Non-pigmented ciliary epithelial cell (primary cell): ENCODE results near the gene LAMA5.

Source experiments
- DNase-seq: peaks from one replicate; pipeline ENCODE4 v3.0.0-alpha.2; 2010; ENCODE audit warnings: low read depth

Gene LAMA5

DNA sequence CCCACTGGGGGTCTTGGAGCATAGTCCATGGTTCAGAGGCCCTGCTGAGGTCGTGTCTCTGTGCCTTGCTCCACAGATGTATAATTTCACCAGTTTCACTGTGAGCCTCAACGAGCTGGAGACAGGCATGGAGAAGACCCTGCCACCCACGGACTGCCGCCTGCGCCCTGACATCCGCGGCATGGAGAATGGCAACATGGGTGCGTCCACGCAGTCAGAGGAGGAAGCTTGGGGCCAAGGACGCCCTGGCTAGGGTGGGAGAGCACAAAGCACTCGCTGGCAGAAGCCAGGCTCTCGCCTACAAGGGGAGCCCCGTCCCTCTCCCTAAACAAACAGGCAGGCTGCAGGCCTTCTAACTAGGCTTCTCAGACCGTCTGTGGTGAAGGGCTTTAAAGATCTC lies 78.0 kb downstream of the LAMA5 start:
- DNase-seq: no peak

DNA sequence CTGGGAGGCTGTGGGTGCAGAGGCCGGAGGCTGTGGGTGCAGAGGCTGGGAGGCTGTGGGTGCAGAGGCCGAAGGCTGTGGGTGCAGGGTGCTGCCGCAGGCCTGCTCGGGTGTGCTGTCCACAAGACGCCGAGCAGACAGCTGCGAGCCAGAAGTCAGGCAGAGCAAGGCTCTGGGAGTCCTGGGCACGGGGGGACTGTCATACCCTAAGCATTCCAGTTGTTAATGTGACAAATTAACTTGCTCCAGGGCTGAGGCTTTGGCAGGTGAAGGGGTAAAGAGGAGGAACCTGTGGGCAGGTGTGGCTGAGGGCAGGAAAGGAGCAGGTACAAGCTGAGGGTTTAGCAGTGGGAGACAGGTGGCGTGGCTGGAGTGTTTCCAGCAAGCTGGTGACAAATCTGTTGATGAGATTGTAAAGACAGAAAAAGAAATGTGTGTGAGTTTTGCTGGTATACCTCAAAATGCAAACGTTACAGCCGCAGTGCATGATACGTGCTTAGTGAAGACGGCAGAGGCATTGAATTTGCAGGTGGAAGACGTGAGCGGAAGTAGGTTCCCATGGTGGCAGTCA lies 78.5 kb downstream of the LAMA5 start:
- no peak for DNase-seq

- DNase-seq: no peak
These were observed 79.2 kb downstream of the LAMA5 start for GRCh38 chr20:62287759-62288534.

DNA sequence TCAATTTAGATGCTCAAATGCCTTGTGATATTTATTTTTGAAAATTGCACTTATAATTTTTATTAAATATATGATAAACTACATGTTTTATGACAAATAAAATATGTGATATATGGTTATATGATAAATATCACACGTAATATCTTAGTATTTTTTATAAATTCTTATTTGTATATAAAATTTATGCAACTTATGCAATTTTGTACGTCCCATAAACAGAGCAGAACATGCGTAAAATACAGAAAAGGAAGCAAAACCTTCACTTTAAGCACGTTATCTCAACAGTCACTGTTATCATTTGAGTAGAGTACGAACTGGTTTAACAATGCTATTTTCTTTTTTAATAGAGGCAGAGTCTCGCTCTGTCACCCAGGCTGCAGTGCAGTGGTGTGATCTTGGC lies 80.0 kb downstream of the LAMA5 start:
- no peak for DNase-seq

DNA sequence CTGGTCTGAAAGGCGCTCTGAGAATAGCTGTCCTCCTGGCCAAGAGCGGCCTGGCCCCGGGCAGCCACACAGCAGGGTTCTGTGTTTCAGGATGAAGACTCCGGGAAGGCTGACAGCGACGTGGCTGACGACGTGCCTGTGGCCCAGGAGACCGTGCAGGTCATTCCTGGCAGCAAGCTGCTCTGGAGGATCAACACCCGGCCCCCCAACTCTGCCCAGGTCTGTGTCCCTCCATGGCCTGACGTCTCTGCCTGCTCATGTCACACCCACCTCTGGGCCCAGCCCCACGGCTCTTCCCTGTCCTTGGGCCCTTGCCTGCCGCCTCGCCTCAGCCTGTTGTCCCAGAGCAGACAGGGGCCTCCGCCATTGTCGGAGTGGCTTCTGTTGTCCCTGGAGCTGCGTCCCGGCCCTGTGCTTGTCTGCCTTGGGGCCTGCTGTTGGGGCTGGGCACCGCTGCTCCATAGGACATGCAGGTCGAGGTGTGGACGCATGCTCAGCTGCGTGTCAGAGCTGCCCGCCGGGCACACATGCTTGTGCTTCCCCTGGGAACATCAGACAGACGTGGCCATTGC lies 80.5 kb downstream of the LAMA5 start:
- no peak for DNase-seq

DNA sequence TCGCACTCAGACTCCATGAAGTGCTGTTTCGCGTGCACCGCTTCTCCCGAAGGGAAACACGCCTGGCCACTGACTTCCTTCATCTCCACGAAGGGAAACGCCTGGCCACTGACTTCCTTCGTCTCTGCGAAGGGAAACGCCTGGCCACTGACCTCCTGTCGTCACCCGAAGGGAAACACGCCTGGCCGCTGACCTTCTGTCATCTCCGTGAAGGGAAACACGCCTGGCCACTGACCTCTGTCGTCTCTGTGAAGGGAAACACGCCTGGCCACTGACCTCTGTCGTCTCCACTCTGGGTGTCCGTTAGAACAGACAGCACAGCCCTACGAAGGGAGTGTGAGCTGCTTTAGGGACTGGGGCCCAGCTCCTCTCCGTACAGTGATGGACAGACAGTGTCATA lies 81.4 kb downstream of the LAMA5 start:
- no peak for DNase-seq

DNA sequence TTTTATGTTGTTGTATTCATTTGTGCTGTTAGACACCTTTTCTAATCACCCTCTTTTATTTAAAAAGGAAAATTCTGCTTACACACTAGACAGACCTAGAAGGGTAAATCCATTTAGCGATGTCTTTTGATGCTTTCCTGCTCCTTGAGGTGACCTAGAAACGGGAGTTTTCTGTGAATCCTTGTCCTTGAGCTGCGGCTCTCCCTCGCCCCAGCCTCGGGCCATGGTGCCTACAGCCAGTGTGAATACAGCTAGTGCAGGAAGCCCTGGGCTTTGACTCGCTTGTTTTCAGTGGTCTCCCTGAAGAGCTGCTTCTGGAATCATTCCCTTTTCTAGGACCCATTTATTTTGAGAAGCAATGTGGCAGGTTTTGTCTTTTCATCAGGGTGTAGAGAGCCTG lies 82.0 kb downstream of the LAMA5 start:
- DNase-seq: no peak

DNA sequence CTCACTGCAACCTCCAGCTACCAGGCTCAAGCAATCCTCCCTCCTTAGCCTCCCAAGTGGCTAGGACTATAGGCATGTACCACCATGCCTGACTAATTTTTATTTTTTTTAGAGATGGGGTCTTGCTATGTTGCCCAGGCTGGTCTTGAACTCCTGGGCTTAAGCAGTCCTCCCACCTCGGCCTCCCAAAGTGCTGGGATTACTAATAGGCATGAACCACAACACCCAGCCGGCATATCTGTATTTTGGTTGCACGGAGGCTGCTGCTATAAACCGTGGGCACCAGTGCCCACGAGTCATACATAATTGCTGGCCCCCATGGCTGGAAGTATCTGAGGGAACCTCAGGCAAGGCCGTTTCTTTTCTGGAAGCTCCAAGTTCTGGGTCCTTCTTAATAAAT lies 82.7 kb downstream of the LAMA5 start:
- no peak for DNase-seq

DNA sequence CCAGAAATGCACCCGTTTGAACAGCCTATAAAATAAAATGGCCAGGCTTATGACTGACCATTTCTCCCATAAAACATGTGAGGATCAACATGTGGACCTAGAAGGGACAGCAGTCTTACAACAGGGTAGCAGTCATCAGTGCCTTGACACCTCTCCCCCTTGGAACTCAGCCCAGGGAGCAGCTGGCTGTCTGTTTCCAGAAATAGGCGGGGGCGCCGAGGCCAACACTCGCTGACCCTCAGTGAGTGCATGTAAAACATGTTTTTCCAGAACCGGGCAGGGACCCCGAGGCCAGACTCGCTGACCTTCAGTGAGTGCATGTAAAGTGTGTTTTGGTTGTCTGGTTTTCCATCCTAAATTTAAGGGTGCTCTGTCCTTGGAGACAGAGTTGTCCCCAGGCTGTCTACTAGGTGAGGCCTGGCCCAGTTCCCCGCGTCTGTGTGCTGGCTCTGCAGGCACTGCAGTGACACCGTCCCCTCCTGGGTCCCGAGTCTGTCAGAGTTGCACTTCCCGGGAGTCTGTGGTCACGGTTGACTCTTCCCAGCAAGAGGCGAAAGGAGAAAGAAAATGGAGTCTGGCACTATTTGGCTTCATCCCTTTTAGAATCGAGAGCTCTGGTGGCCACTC lies 84.1 kb downstream of the LAMA5 start:
- DNase-seq: no peak

- no peak for DNase-seq
These were observed 85.0 kb downstream of the LAMA5 start for GRCh38 chr20:62282103-62282502.

DNA sequence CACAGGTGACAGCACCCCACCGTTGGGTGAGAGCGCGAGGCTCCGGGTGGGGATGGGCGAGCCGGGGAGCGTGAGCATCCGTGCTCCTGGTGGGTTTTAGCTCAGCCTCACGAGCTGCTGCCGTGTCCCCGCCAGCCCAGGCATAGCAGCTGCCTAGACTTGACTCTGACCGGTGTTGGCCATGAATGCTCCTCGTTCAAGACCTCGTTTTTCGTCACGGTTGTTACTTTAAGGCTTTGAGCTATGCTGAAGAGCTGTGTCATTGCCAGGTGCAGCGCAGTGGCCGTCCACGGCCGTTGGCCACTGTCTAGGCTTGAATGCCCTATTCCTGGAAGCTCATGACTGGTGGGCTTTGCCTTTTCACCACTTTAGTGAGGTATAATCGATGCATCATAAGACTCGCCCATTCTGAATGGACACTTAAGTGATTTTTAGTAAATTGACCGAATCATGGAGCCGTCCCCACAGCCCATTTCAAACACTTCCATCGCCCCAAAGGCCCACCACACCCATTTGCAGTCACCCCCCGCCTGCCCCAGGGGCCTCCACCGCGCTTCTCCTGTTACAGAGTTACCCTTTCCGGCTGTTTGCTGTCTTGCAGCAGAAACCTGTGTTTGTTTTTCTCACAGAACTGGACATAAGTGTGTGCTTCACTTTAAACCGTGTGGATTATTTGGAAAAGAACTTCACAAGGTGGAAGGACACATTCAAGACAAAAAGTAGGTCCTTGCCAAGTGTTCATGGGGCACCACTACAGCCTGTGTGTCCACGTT lies 85.8 kb downstream of the LAMA5 start:
- no peak for DNase-seq

DNA sequence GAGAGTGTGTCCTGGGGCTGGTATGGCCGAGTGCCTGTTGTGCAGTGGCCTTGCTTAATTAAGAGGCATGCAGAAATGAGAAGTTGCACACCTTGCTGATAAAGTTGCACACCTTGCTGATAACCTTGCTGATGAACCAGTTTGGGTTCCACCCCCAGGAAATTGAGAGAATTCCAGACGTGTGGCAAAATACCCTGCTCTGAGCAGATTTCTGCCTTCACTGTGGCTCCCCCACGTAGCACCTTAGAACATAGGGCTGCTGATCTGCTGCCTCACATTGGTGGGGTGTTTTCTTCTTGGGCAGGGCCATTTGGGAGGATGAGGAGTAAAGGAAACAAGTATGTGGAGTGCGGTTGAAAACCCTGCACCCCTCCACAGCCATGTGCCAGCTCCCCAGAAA lies 86.8 kb downstream of the LAMA5 start:
- DNase-seq: no peak

DNA sequence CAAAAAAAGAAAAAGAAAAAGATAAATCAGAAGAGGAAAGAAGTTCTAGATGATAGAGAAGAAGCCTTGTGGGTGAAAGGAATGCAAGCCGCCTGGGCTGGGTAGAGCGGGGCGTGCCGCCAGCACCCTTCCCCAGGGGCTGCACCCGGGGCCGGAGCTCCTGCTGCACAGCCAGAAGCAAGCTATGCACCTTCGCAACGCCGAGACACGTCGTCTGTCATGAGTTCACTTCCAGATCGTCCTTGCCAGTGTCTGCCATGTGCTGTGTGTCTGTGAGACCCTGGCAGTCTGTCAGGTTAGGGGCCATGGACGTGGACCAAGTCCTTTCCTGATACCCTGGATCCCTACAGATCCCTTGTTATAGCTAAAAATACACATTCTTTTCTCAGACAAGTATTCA lies 89.9 kb downstream of the LAMA5 start:
- DNase-seq: no peak

DNA sequence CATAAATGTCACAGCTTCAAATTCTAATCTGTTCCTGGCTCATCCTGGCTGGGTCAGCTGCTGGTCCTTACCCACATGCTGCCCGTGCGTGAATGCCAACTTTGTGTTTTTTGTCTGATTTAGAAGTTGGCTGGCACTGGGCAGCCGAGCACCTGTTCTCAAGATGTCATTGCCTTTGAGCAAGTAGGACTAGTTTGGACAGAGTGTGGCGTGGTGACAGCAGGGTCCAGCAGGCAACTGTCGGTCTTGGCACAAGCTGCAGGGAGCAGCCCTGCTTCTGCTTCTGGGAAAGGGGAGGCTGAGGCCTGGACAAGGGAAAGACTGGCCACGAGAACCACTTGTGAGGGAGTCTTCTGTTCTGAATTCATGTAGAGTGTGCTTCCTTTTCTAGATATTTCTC lies 90.7 kb downstream of the LAMA5 start:
- DNase-seq: no peak

- DNase-seq: no peak
These were observed 91.9 kb downstream of the LAMA5 start for GRCh38 chr20:62275219-62275618.

- DNase-seq: no peak
These were observed 92.7 kb downstream of the LAMA5 start for GRCh38 chr20:62274332-62274950.

DNA sequence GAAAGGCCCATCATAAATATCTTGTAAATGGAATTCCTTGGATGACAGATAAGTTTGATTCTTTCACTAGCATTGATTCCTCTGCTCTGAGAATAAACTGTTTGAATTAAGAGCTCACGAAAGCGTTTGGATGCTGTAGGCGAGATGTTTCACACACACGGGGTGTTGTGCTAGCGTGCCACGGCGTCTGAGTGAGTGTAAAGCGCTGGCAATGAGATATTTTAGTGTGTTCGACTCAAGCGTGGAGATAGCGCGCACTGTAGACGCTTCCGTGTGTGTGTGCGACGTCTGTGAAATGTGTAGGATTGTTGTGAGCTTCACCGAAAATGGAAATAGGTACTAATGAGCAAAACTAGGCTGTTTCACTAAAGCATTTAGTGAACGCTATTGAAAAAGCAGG lies 93.7 kb downstream of the LAMA5 start:
- DNase-seq: no peak

DNA sequence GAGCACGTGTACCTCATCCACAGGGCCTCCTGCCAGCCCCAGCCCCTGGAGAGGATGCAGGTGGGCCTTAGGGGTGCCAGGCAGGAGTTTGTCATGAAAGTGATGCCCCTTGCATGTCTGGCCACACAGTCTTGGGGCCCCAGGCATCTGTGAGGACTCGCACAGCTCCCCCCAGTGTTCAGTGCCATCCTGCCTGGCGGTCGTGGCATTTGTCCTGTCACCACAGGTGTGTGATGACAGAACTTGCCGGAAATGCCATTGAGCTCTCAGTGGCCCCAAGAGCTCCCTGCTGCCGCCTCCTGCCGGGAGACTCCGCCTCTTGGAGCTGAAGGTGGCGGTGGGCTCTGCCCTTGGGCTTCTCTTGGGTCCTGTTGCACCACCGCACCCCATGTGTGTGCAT lies 94.9 kb downstream of the LAMA5 start:
- DNase-seq: no peak

DNA sequence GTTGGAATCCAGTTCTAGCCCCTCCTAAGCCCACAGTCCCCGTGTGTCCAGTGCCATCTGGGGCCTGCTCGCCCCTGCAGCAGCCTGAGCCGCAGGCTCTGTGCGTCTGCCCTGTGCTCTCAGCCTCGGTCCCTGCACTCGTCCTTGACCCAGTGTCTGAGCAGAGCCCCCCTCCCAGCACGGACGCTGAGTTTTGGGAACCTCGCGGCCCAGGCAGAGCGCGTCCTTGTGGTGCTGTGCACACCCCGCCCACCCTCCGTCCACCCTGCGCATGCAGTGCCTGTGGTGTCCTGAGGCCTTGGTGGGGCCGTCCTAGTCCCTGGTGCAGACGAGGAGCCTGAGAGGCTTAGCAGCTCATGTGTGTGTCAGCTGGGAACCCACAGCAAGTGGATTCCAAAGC lies 97.2 kb downstream of the LAMA5 start:
- DNase-seq: no peak

DNA sequence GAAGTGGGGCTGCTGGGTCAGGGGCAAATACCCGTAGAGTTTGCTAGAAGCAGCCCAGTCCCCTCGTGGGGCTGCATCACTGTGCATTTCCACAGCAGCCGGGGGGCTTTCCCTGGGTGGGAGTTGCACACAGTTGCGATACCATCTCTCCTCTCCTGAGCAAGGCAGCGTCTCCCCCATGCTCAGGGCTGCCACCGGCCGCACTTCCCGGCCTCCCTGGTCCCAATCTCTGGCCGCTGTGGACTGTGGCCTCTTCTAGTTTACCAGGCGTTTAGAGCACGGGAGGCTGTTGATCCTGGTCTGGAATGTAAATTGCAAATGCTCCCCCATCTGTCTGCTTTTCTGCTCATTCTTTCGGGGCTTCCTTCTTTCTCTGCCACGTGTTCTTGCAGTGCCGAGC lies 97.7 kb downstream of the LAMA5 start:
- no peak for DNase-seq

- no peak for DNase-seq
These were observed 98.7 kb downstream of the LAMA5 start for GRCh38 chr20:62268228-62268900.

GRCh38 chr20:62267543-62267942 lies 99.6 kb downstream of the LAMA5 start:
- DNase-seq: no peak
